HG03196 (cell line): ENCODE results near the gene ALDH7A1.
"Not testable (repeated sequence)": the region's sequence is repeated elsewhere in the genome, so short reads cannot be mapped to it uniquely, and the experiment has no call there.

Source experiments
- ATAC-seq: cut with Tn5 transposase; IDR thresholded peaks from one replicate; pipeline ENCODE4 v1.9.1; 2021; ENCODE audit not compliant: unreplicated experiment

ALDH7A1 gene

DNA sequence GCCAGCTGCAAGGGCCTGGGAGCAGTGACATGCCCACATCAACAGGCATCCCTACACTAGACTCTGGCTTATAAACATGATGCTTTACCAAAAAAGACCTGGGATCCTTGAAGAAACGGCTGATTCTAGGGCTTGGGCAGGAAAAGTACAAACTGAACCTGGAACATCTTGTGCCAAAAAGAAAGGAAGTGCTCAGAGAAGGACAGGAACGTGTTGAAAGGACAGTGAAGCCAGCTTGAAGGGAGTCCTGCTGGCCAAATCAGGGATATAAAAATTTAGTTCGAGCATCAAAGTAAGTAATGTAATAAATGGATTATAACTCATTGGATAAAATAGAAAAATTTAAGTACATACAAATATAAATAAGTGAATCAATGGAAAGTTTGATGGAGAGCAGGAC is 58.1 kb downstream of the ALDH7A1 start:
- no peak for ATAC-seq

DNA sequence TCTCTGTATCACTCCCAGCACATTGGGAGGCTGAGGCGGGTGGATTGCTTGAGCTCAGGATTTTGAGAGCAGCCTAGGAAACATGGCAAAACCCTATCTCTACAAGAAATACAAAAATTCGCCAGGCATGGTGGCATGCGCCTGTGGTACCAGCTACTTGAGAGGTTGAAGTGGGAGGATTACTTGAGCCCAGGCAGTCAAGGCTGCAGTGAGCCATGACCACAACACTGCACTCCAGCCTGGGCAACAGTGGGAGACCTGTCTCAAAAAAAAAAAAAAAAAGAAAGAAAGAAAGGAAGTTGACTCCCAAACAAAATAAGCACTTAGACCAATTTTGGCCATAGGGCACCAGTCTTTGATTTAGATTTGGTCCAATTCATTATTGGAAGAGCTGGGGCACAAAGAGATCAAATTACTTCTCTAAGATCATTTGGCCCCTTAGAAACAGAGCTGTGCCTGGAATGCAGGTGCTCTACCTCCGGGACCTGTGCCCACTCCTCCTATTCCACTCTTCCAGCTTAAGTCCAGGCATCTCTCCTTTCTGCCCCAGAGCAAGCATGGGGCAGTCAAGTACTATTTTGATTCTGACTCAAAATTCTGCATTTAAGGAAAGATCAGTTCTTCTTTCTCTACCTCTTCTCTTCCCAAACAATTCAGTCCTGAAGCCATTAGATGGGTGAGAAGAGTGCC is 59.0 kb downstream of the ALDH7A1 start:
- ATAC-seq = no peak

DNA sequence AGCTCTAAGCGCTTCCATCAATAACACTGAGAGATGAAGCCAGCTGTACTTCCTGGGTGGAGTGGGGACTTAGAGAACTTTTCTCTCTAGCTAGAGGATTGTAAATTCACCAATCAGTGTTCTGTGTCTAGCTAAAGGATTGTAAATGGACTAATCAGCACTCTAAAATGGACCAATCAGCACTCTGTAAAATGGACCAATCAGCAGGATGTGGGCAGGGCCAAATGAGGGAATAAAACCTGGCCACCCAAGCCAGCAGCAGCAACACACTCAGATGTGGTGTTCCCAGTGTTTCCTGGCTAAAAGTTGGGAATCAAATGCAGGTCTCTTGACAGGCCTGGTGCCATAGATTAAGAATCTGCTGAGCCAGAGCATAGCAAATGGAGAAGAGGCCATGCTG is 60.5 kb downstream of the ALDH7A1 start:
- ATAC-seq = no peak

DNA sequence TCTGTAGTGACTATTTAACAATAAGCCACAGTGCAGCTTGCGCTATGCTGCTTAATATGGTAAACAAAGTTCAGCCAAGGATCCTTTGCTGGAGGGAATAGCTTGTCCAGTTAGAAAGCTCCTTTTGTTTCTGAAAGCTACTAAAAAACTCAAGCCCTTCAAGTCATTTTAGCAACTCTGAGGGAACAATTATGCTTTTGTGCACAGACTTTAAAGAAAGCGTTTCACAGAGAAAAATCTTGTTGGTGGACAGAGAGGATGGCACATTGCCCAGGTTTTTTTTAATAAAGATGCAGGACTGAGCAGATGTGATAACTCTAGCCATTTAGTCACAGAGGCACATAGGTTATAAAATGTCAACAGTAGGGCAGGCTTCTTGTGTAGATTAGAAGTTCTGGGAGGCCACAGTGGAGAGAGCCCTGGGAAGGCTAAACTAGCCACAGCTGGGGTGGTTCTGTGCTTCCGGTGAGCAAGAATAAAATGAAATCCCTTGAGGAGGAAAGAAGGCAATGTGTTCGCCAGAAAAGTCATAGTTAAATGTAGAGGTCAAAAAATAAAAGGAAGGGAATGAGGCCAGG is 63.4 kb downstream of the ALDH7A1 start:
- no peak for ATAC-seq

DNA sequence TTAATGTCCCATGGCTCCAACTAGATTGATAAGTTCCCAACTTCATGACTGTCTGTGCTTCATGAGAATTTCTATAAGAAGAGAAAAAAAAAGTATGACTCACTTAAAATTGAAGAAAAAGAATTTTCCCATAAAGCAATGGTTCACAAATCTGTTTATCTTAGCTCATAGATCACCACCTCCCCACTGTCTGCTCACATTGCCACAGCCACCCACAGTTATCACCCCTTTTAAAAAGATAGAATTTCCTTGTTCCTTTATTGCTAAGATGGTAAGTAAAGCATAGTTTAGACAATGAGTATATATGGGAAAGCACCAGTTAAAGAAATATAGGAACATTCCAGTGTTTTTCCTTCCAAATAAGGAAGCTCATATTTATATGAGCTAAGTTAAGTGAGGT is 67.1 kb downstream of the ALDH7A1 start:
- ATAC-seq = no peak

DNA sequence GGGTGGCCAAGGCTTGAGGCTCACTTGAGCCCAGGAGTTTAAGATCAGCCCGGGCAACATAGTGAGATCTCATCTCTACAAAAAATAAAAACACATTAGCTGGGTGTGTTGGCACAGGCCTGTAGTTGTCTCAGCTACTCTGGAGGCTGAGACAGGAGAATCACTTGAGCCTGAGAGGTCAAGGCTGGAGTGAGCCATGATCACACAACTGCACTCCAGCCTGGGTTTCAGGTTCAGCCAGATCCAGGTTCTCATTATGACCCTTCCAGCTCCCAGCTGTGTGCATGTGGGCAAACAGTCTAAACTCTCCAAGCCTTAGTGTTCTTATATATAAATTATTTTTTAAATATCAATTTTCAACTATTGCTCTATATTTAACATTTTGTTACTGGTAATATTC is 67.9 kb downstream of the ALDH7A1 start:
- no peak for ATAC-seq

DNA sequence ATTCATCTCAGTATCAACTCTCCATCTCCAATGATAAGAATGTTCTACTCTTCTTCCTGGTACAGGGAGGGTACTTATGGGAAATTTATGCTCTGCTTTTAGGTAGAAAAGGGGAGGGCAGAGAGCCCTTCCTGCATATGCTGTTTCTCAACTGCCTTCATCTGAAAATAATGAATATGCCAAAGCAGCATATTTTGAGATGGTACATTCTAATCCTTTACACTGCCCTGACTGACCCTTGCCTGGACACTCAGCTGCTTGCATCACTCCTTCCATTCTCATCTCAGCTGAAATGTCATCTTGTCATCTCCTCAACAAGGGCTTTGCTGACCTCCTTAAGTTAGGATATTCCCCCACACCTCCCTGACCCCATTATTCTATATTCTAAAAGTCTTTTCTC is 68.5 kb downstream of the ALDH7A1 start:
- ATAC-seq = no peak

DNA sequence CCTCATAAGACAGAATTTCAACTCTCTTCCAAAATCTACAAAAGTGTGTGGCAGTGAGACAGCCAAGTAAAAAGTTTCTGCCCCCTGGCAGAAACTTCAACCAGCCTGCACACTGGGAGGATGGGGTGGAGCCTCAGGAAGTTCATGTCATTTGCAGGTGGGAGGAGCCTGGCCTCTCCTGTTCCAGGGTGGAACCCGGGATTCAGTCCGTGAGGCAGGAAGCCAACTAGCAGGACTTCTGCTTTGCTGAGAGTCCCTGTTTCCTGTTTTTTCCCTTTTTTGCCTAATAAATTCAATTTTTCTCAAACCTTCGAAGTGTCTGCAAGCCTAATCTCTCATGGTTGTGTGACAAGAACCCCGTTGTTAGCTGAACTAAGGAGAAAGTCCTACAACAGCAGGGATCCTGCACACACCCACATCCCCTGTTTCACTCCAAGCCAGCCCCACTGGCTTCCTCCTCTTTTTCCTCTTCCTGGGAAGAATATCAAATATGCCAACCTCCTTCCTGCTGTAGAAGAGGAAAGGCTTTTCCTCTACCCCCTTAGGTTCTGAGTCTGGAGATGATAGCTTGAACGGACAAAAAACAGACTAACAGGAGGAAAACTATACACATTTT is 69.3 kb downstream of the ALDH7A1 start:
- no peak for ATAC-seq

DNA sequence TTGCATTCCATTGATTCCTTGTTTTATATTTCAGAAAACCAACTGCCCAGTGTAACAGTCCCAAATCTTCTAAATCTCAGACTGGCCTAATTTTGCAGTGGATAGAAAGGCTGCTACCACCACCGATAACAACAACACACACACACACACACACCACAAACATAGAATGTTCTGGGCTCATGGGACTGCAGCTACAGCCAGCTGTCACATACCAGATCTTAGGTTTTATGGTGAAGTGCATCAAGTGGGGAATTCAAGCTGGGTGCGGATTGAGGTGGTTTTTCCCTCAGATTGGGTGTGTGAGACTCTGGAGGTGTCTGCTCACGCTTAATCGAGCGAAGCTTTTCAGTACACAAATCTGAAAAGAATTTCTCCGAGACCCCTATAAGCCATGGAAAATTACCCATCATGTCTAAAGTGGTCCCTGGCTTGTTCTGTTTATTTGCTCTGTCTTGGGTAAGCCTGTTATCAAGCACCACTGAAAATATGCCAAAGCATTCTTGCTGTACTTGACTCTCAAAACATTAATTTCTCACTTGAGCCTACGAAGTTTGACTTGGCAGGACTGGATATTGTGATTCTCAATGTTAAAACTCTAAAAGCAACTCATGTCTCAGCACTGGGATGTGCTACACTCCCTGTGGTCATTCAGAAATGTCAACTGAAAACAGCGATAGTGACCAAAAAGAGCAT is 71.1 kb downstream of the ALDH7A1 start:
- ATAC-seq = no peak

DNA sequence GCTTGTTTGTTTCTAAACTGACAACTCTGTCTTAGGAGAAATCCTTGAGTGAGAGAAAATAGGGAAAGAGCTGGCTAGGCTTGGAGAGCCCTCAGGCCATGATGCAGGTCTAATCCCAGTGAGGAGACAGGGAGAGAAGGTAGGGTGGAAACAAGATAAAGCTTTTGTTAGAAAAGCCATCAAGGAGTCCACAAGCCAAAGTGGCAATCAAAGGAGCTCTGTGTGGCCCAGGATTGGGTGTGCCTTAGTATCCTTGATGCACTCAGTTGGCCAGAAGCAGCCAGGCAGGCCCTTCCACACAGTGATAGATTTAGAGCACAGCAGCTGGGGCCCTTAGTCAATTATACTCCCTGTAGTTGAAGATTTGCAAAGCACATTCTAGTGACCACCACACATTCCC is 73.9 kb downstream of the ALDH7A1 start:
- no peak for ATAC-seq

DNA sequence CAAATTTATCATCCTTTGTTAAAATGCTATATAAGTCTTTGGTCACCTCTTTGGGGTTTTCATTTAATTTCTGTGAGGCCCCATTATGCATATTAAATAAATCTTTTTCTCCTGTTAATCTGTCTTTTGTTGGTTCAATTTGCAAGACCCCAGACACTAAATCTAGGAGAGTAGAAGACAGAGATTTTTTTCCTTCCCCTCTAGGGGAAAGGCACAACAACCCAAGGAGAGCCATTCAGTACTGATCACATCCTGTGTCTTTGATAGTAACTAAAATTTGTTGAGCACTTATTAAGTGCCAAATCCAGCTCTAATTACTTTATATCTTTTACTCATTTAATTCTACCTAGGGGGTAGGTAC is 74.4 kb downstream of the ALDH7A1 start:
- no peak for ATAC-seq

DNA sequence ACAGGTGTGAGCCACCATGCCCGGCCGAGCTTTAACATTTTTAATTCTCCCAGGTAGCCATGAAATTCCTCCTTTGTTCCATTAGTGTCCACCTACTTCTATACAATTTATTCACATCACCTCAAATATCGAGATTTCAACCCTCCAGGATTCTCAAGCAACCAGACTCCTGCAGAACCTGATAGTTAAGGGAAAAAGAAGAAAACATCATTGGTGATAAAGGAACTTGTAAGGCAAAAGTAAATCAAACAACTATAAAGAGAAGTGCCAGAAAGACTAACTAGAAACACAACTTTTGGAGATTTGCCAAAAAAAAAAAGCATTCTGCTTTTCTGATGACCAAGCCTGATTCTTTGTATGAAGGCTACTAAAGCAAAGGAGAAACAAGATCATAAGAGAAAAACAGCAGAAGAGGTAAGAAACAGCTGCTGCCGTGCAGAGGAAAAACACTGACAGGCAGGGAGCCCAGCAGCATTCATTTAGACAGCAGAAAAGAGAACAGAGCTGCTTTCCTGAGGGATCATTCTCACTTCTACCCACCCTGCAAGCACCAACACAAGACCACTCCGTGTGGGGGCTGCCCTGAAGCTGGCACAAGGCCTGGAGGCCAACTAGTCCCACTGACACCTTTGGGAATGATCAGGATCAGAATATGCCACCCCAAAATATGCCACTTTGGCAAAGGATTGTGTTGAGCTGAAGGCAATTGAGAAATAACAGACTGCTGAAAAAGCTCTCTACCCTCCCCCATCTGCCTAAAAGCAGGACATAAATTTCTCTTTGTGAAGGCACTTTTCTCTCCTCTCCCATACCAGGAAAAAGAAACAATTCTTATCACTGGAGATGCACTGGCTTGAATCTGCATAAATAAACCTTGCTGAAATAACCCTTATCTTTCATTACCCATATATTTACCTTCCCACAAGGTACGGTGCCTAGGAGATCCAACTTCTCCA is 75.1 kb downstream of the ALDH7A1 start:
- ATAC-seq = no peak

DNA sequence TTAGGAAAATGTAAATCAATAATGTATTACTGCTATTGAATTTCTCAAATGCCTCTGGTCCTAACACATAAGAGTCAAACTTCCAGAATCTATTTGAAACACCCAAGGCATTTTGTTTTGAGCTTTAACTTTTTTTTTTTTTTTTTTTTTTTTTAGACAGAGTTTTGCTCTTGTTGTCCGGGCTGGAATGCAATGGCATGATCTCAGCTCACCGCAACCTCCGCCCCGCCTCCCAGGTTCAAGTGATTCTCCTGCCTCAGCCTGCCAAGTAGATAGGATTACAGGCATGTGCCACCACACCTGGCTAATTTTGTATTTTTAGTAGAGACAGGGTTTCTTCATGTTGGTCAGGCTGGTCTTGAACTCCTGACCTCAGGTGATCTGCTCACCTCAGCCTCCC is 75.8 kb downstream of the ALDH7A1 start:
- ATAC-seq = not testable (repeated sequence)

DNA sequence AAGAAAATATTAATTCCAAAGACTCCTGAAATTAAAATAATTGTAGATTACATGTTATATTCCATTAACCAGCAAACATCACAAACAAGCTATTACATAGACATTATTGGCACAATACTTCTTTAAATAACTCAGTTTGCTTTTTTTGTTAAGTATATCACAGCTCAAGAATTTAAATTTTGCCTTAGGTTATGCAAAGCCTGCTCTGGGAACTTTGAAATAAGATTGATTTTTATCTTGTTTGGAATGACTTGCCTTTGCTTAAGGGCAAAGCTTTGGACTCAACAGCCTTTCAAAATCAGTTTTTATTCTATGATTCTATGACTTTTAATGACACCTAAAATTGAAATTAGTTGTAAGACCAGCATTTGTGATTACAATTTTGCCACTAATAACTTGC is 78.2 kb downstream of the ALDH7A1 start:
- ATAC-seq = no peak

DNA sequence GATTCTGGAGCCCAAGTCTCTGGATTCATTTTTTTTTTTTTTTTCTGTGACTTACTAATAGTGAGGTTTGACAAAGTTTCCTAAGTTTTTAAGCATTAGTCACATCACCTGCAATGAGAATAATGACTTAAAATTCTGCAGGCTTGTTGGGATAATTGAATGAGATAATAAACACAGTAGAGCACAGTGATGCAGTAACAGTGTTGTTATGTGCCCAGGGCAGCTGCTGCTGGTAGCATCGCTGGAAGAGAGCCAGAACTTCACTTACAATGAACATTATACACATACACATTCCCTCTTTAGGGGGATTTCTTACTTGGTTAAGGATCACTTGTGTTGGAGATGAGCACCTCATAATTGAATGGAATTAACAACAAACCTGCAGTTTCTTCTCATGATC is 78.9 kb downstream of the ALDH7A1 start:
- ATAC-seq = no peak

DNA sequence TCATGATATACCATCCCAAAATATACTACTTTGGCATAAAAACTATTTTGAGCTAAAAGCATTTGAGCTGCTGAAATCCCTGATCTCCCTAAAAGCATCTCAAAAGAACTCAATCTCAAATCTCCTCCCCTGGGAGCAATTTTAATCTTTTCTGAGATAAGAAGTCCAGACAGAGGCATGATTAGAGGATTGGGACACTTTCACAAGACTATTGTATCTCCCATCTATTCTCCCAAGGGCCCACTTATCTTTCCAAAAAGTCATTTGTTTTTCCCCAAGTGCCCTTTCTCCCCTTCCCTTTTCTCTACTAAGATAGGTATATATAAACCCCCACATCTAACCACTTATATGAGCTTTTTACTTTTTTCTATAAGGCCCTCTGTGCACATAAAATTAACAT is 79.7 kb downstream of the ALDH7A1 start:
- ATAC-seq = no peak

DNA sequence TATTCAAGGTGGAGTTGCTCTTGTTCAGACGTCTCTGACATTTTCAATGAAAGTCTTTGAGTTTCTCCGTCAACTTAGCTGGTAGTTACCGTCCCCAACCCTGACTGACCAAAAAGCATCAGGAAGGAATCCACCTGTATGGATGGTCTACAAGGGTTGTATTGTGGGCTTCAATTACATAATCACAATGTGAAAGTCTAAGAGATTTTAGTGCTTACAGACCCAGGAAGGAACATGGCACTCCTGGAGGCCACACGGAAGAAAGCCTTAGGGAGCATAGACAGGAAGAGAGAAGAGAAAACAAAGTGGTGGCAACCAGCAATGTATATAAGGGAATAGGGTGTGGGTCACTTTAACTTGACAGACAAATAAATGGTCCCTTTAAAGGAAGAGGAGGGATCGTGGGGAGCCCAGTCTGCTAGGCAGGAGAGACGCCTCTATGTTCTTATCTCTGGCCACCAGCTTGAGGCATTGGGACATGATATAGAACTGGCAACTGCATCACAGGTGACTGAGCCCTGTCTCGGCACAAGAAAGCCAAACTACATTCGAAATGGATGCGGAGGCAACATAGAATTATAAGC is 80.4 kb downstream of the ALDH7A1 start:
- ATAC-seq = no peak

DNA sequence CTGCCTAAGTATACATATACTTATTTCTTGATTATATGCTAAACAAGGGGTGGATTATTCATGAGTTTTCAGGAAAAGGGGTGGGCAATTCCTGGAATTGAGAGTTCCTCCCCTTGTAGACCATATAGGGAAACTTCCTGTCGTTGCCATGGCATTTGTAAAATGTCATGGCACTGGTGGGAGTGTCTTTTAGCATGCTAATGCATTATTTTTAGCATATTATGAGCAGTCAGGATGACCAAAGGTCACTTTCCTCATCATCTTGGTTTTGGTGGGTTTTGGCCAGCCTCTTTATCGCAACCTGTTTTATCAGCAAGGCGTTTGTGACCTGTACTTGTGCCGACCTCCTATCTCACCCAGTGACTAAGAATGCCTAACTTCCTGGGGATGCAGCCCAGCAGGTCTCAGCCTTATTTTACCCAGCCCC is 80.9 kb downstream of the ALDH7A1 start:
- no peak for ATAC-seq

DNA sequence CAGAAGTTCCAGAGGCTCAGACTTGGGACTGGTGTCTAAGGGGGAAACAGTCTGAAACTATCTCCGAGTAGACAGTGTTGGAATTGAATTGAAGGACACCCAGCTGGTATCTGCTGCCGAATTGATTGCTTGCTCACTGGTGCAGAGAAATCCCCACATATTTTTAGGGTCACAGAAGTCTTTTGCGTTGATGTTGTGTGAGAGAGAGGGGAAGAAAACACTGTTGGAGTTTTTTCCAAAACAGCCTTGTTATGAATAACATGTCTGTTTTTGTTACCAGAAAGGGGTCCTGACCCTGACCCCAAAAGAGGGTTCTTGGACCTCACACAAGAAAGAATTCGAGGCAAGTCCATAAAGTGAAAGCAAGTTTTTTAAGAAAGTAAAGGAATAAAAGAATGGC is 81.3 kb downstream of the ALDH7A1 start:
- ATAC-seq = no peak

DNA sequence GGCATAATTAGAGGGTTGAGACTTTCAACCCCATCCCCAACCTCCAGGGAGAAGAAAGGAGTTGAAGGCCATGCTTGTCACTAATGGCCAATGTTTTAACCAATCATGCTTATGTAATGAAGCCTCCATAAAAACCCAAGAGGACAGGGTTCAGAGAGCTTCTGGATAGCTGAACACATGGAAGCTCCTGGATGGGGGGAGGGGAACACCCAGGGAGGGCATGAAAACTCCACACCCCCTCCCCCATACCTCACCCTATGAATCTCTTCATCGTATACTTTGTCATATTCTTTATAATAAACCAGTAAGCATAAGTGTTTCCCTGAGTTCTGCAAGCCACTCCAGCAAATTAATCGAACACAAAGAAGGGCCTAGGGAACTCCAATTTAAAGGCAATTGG is 81.7 kb downstream of the ALDH7A1 start:
- no peak for ATAC-seq

DNA sequence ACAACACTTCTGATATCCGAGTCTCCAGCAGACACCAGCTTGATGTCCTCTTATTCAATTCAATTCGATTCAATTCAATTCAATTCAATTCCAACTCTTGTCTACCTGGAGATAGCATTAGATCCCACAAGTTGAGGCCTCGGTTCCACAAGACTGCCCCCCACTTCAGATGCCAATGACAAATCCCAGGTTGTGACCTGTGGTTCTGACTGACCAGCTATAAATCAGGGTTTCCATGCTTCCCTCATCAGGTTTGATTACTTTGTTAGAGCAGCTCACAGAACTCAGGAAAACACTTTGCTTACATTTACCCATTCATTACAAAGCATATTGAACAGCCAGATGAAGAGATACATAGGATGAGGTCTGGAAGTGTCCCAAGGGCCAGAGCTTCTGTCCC is 82.6 kb downstream of the ALDH7A1 start:
- no peak for ATAC-seq
